HCT116 (cell line): Measurements from ENCODE around the gene GPC1. TPM values are rescaled to one million over a fixed set of nuclear protein-coding genes. Genes with fewer than 3 reads are reported as not detected.

Experiments used
- ATAC-seq: fragments of 200-7000 bp; cut with Tn5 transposase; 2 replicates; pipeline ENCODE4 v1.9.1; 2020; ENCODE audit warnings: mild to moderate bottlenecking, moderate library complexity
- BruUV-seq: library from RNA; stranded (reverse); fragments of 400-500 nt; replicated peaks from 2 replicates; lab custom pipeline; 2021; lab: Mats Ljungman, UMichigan
- CTCF ChIA-PET: fragments of 300-600 bp; sonication (Branson Sonifier 250); formaldehyde crosslinking; loops from one replicate; lab custom pipeline; 2021; ENCODE audit warnings: antibody characterized with exemption; lab: Charles Lee
- POLR2A ChIA-PET: fragments of 300-600, 350-600 bp; sonication (Branson Sonifier 250); formaldehyde crosslinking; loops from one replicate; lab custom pipeline; 2021; ENCODE audit warnings: antibody characterized with exemption; lab: Charles Lee
- RAD21 ChIA-PET, 2 experiments: fragments of 300-600 bp; sonication (Branson Sonifier 250); formaldehyde crosslinking; loops; one replicate each; lab custom pipeline; 2023; ENCODE audit warnings: low total read pairs in 2 of 2; ENCODE audit not compliant: uncharacterized antibody in 2 of 2, unreplicated experiment in 2 of 2, low non-redundant PET in 1 of 2; lab: Charles Lee
- DNase-seq: peaks from one replicate; pipeline ENCODE4 v3.0.0-alpha.2; 2010; ENCODE audit warnings: low read depth, low spot score
- H2AFZ ChIP-seq: fragments of 200-600 bp; shearing (Covaris generic), sonication (generic); 2 replicates; pipeline ENCODE4 v1.6.1; 2017; ENCODE audit warnings: low read depth, mixed run types, mixed read lengths, antibody characterized with exemption, low read length; ENCODE audit not compliant: poor library complexity, severe bottlenecking
- H3K27ac ChIP-seq: 2 replicates; pipeline ENCODE4 v1.5.1; 2012; ENCODE audit warnings: low read depth, low read length
- H3K27me3 ChIP-seq: fragments of 200-600 bp; sonication (generic); 2 replicates; pipeline ENCODE4 v1.6.1; 2016; ENCODE audit warnings: mixed run types, low read length, mixed read lengths; ENCODE audit not compliant: insufficient read depth
- H3K36me3 ChIP-seq, 2 experiments: fragments of 200-500 bp in 1 of 2; fragments of 200-600 bp in 1 of 2; sonication (Bioruptor generic) in 1 of 2; sonication (generic) in 1 of 2; 2 replicates each; pipeline versions ENCODE4 v1.5.1 to v1.6.1; 2014 to 2016; ENCODE audit warnings: low read length in 2 of 2, inconsistent platforms in 1 of 2, mixed read lengths in 1 of 2, mixed run types in 1 of 2; ENCODE audit not compliant: insufficient read depth in 2 of 2, control insufficient read depth in 1 of 2
- H3K4me1 ChIP-seq, 2 experiments: fragments of 200-600 bp in 1 of 2; sonication (generic) in 1 of 2; 2 replicates each; pipeline versions ENCODE4 v1.5.1 to v1.6.1; 2012 to 2017; ENCODE audit warnings: low read length in 2 of 2, inconsistent platforms in 1 of 2, mild to moderate bottlenecking in 1 of 2, mixed read lengths in 1 of 2, mixed run types in 1 of 2, moderate library complexity in 1 of 2; ENCODE audit not compliant: insufficient read depth in 2 of 2, control insufficient read depth in 1 of 2
- H3K4me2 ChIP-seq: fragments of 200-600 bp; sonication (generic); 2 replicates; pipeline ENCODE4 v1.6.1; 2017; ENCODE audit warnings: mixed run types, low read length, mixed read lengths
- H3K4me3 ChIP-seq, 2 experiments: fragments of 200-600 bp in 1 of 2; sonication (generic) in 1 of 2; replicated peaks in 1 of 2; 2 replicates each; pipeline ENCODE4 v1.5.1; 2011 to 2016; ENCODE audit warnings: low read length in 2 of 2, control low read depth in 1 of 2, low read depth in 1 of 2, mild to moderate bottlenecking in 1 of 2, mixed read lengths in 1 of 2, mixed run types in 1 of 2
- H3K79me2 ChIP-seq: fragments of 200-600 bp; sonication (generic); 2 replicates; pipeline ENCODE4 v1.6.1; 2017; ENCODE audit warnings: mild to moderate bottlenecking, mixed run types, low read length, moderate library complexity, mixed read lengths; ENCODE audit not compliant: insufficient read depth
- H3K9ac ChIP-seq: fragments of 200-600 bp; sonication (generic); 2 replicates; pipeline ENCODE4 v1.6.1; 2016; ENCODE audit warnings: low read length, mixed read lengths
- H3K9me2 ChIP-seq: fragments of 200-600 bp; sonication (generic), shearing (Covaris generic); 2 replicates; pipeline ENCODE4 v1.6.1; 2017; ENCODE audit warnings: mixed run types, mild to moderate bottlenecking, moderate library complexity; ENCODE audit not compliant: insufficient read depth
- H3K9me3 ChIP-seq, 2 experiments: fragments of 200-500 bp in 1 of 2; fragments of 200-600 bp in 1 of 2; sonication (Bioruptor generic) in 1 of 2; sonication (generic) in 1 of 2; 2 replicates each; pipeline ENCODE4 v1.6.1; 2014 to 2017; ENCODE audit warnings: low read length in 2 of 2, mixed read lengths in 2 of 2, inconsistent platforms in 1 of 2, low read depth in 1 of 2, mild to moderate bottlenecking in 1 of 2, mixed run types in 1 of 2, moderate library complexity in 1 of 2; ENCODE audit not compliant: control insufficient read depth in 1 of 2, insufficient read depth in 1 of 2
- H4K20me1 ChIP-seq: fragments of 200-600 bp; sonication (generic), shearing (Covaris generic); 2 replicates; pipeline ENCODE4 v1.6.1; 2017; ENCODE audit warnings: mixed run types, mild to moderate bottlenecking, moderate library complexity; ENCODE audit not compliant: insufficient read depth
- FOSL1 ChIP-seq: IDR thresholded peaks from 2 replicates; pipeline ENCODE4 v1.6.1; 2012; ENCODE audit warnings: low read depth
- MAX ChIP-seq: IDR thresholded peaks from 2 replicates; pipeline ENCODE4 v1.6.1; 2012
- POLR2AphosphoS5 ChIP-seq: IDR thresholded peaks from 2 replicates; pipeline ENCODE4 v1.6.1; 2011; ENCODE audit warnings: mild to moderate bottlenecking, low read depth, low read length, moderate library complexity
- RAD21 ChIP-seq: IDR thresholded peaks from 2 replicates; pipeline ENCODE4 v1.6.1; 2012; ENCODE audit warnings: low read depth, mild to moderate bottlenecking
- SIN3A ChIP-seq: IDR thresholded peaks from 2 replicates; pipeline ENCODE4 v1.6.1; 2012; ENCODE audit warnings: low read depth
- SRF ChIP-seq: IDR thresholded peaks from 2 replicates; pipeline ENCODE4 v1.6.1; 2012; ENCODE audit warnings: low read depth
- TCF7L2 ChIP-seq: IDR thresholded peaks from 2 replicates; pipeline ENCODE4 v1.7.0; 2011; ENCODE audit warnings: borderline replicate concordance, inconsistent platforms; ENCODE audit not compliant: insufficient read depth, insufficient read length; ENCODE audit errors: extremely low read depth
- ZBTB33 ChIP-seq: IDR thresholded peaks from 2 replicates; pipeline ENCODE4 v1.6.1; 2011; ENCODE audit warnings: mild to moderate bottlenecking, low read length, moderate library complexity; ENCODE audit not compliant: insufficient replicate concordance; ENCODE audit errors: extremely low read depth
- ZNF274 ChIP-seq: fragments of 200-500 bp; sonication (Bioruptor generic); IDR thresholded peaks from 2 replicates; pipeline ENCODE4 v1.6.1; 2014; ENCODE audit warnings: mild to moderate bottlenecking, low read depth, low read length, inconsistent platforms
- intact Hi-C: fragments of 100-400 bp; cut with micrococcal nuclease; formaldehyde crosslinking; loops from 2 replicates; pipeline ENCODE4 v1.10.0; 2022
- total RNA-seq: library from RNA; stranded (reverse); gene quantifications from one replicate; pipeline ENCODE4 v1.2.1, GENCODE V29; 2021; ENCODE audit not compliant: unreplicated experiment
- TF ChIP-seq, protein P1 (sequence below), 3 experiments: fragments of 200-600 bp in 1 of 3; sonication (generic) in 1 of 3; IDR thresholded peaks in 2 of 3; conservative IDR thresholded peaks in 1 of 3; 2 replicates each; pipeline ENCODE4 v1.5.1; 2012 to 2017; ENCODE audit warnings: low read depth in 2 of 3, low read length in 2 of 3, antibody characterized with exemption in 1 of 3, borderline replicate concordance in 1 of 3, control low read depth in 1 of 3, mild to moderate bottlenecking in 1 of 3, mixed read lengths in 1 of 3, mixed run types in 1 of 3, moderate library complexity in 1 of 3; ENCODE audit not compliant: insufficient read depth in 1 of 3
- TF ChIP-seq, protein P2 (sequence below): IDR thresholded peaks from 2 replicates; pipeline ENCODE4 v1.6.1; 2012

The GPC1 gene
- total RNA-seq, 1 experiment from 2014 or later: 79.1 TPM

DNA sequence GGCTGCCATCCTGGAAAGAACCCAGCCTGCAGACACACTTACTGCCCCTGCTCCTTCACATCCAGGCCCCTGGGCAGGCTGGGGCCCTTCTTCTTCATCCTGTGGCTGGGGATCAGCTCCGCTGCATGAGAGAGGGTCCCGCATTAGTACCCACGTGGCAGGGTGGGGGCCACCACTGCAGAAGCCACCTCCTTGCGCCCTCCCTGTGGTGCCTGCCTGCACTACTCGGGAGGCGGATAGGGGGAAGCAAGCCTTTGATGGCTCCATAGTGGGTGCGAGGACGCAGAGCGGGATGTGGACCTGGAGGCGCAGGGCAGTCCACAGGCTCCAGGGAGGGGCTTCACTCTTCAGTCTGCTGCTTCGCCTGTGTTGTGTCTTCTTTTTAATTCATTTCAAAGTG is 46.7 kb downstream of the GPC1 start:
- no peaks in the 10 kb centered on the region for H3K9me3 ChIP-seq
- no peaks in the 10 kb centered on the region for H3K4me1 ChIP-seq
- DNase-seq (no peak), ATAC-seq (no peak)
- RAD21 ChIA-PET: no interaction called here
- no peak overlapping the region for H3K4me3 ChIP-seq
- intact Hi-C loops: no loop called here
- no peak for TF ChIP-seq POLR2AphosphoS5
- no peak for TF ChIP-seq SRF
- no peak for TF ChIP-seq ZNF274
- TF ChIP-seq TCF7L2: no peak
- TF ChIP-seq SIN3A: no peak
- TF ChIP-seq, protein P1, sequence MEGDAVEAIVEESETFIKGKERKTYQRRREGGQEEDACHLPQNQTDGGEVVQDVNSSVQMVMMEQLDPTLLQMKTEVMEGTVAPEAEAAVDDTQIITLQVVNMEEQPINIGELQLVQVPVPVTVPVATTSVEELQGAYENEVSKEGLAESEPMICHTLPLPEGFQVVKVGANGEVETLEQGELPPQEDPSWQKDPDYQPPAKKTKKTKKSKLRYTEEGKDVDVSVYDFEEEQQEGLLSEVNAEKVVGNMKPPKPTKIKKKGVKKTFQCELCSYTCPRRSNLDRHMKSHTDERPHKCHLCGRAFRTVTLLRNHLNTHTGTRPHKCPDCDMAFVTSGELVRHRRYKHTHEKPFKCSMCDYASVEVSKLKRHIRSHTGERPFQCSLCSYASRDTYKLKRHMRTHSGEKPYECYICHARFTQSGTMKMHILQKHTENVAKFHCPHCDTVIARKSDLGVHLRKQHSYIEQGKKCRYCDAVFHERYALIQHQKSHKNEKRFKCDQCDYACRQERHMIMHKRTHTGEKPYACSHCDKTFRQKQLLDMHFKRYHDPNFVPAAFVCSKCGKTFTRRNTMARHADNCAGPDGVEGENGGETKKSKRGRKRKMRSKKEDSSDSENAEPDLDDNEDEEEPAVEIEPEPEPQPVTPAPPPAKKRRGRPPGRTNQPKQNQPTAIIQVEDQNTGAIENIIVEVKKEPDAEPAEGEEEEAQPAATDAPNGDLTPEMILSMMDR (IDR thresholded peaks at IDR 0.05 in 2 of 3, conservative IDR thresholded peaks at IDR 0.05 in 1 of 3; ENCODE audit: borderline replicate concordance in 1 of 3, insufficient read depth in 1 of 3, low read depth in 2 of 3, low read length in 2 of 3): no peak
- no peak for TF ChIP-seq RAD21
- TF ChIP-seq FOSL1: no peak
- TF ChIP-seq, protein P2, sequence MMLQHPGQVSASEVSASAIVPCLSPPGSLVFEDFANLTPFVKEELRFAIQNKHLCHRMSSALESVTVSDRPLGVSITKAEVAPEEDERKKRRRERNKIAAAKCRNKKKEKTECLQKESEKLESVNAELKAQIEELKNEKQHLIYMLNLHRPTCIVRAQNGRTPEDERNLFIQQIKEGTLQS: no peak
- TF ChIP-seq ZBTB33: no peak
- TF ChIP-seq MAX: no peak
- TF ChIP-seq, all 23 proteins: peak for 0
- Histone ChIP-seq H3K9me2 (no peaks in the 10 kb centered on the region), H2AFZ (no peak overlapping the region), H3K79me2 (no peaks in the 10 kb centered on the region), H3K27ac (no peak overlapping the region), H3K4me2 (no peak overlapping the region), H3K27me3 (no peaks in the 10 kb centered on the region), H4K20me1 (no peaks in the 10 kb centered on the region), H3K9ac (no peak overlapping the region), H3K36me3 (no peaks in the 10 kb centered on the region)
- CTCF ChIA-PET: no interaction called here
- POLR2A ChIA-PET: no interaction called here
- no TSS peak for BruUV-seq
